Measurements from ENCODE around the gene PHF21B. TPM values are rescaled to one million over a fixed set of nuclear protein-coding genes. Genes with fewer than 3 reads are reported as not detected.

PHF21B gene
- total and polyA plus RNA-seq, 2 donors (not counting 3 experiments of a cell fraction or from before 2014, with no cell fraction given), result not detected

GRCh38 chr22:44878483-44879300, 131.1 kb downstream of the PHF21B start:
- ChIA-PET CTCF (no interaction called here), POLR2A (no interaction called here)
- H3K9ac ChIP-seq (replicated peaks; ENCODE audit: extremely low read depth, insufficient read depth, low read length), result no peak overlapping the region
- no TSS peak for BruUV-seq (replicated peaks)
- intact Hi-C loops (cut with micrococcal nuclease) (no loop called here), dilution Hi-C loops (cut with MboI; ENCODE audit: extremely low pct_ligation_motif_present, low sequenced_read_pairs) (no loop called here)
- H2AFZ ChIP-seq (ENCODE audit: low read depth, low read length), result no peak overlapping the region
- no peaks in the 10 kb centered on the region for H4K20me1 ChIP-seq (replicated peaks; ENCODE audit: control insufficient read depth, extremely low read depth, insufficient read depth, low read length)
- H3K79me2 ChIP-seq (ENCODE audit: control insufficient read depth, insufficient read depth, low read length), result no peaks in the 10 kb centered on the region
- no peak for DNase-seq (ENCODE audit: low read depth, low spot score)
- H3K27me3 ChIP-seq (ENCODE audit: control insufficient read depth in 2 of 2, insufficient read depth in 2 of 2, low read length in 2 of 2), result no peaks in the 10 kb centered on the region
- no peaks in the 10 kb centered on the region for H3K9me1 ChIP-seq (replicated peaks; ENCODE audit: control insufficient read depth, extremely low read depth, insufficient read depth, low read length)
- no peak overlapping the region for H3K4me2 ChIP-seq (ENCODE audit: insufficient read depth, low read length)
- no peak overlapping the region for H3K27ac ChIP-seq (ENCODE audit: insufficient read depth, low read depth, low read length)
- no peak overlapping the region for H3K4me3 ChIP-seq (replicated peaks in 1 of 3; ENCODE audit: insufficient read depth in 1 of 3, low read depth in 1 of 3, low read length in 3 of 3)
- H3K4me1 ChIP-seq (ENCODE audit: control insufficient read depth, extremely low read depth, insufficient read depth, low read length), result no peaks in the 10 kb centered on the region
- H3K9me3 ChIP-seq (replicated peaks; ENCODE audit: control insufficient read depth, insufficient read depth, low read length), result peaks cover 2% of the 10 kb centered on the region
- TF ChIP-seq POLR2A (IDR thresholded peaks at IDR 0.05; ENCODE audit: low read depth, low read length) (no peak), CTCF (IDR thresholded peaks at IDR 0.05; ENCODE audit: extremely low read depth in 1 of 2, insufficient read depth in 1 of 2, low read depth in 1 of 2, low read length in 2 of 2) (no peak), FOS (IDR thresholded peaks at IDR 0.05; ENCODE audit: borderline replicate concordance, insufficient read depth, low read length) (no peak), JUN (IDR thresholded peaks at IDR 0.05; ENCODE audit: borderline replicate concordance, insufficient read depth, insufficient read length, low read depth) (no peak), MYC (IDR thresholded peaks at IDR 0.05; ENCODE audit: low read depth, low read length) (no peak), EZH2 (IDR thresholded peaks at IDR 0.05; ENCODE audit: borderline replicate concordance, low read depth, low read length, severe bottlenecking) (no peak), MAX (IDR thresholded peaks at IDR 0.05; ENCODE audit: insufficient read depth, insufficient read length) (no peak), POLR2AphosphoS5 (IDR thresholded peaks at IDR 0.05; ENCODE audit: insufficient read depth, low read depth, low read length) (no peak), GATA2 (IDR thresholded peaks at IDR 0.05; ENCODE audit: insufficient read depth, insufficient read length, low read depth, low read length) (no peak)
- no peak for FAIRE-seq
- H3K36me3 ChIP-seq (ENCODE audit: control insufficient read depth in 2 of 2, extremely low read depth in 1 of 2, insufficient read depth in 2 of 2, low read length in 2 of 2), result no peaks in the 10 kb centered on the region
